Epidermal melanocyte (primary cell): Measurements from ENCODE around the gene CA11.
A peak's percentile ranks its signal among the peaks of the same experiment; 100 is the strongest.
"Not testable (repeated sequence)": the region's sequence is repeated elsewhere in the genome, so short reads cannot be mapped to it uniquely, and the experiment has no call there.

Experiments
- DNase-seq: peaks from one replicate; pipeline ENCODE4 v3.0.0; 2011; ENCODE audit warnings: low spot score; ENCODE audit not compliant: insufficient read length

CA11 gene

DNA sequence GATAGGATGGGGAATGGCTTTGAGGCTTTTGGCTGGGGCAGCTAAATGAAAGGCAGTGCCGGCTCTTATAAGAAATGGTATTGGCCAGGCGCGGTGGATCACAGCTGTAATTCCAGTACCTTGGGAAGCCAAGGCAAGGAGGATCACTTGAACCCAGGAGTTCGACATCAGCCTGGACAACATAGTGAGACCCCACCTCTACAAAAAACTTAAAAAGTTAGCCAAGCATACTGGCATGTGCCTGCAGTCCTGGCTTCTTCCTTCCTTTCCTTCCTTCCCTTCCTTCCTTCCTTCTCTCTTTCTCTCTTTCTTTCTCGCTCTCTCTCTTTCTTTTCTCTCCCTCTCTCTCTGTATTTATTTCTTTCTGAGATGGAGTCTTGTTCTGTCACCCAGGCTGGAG lies 3.1 kb downstream of the CA11 start:
- DNase-seq = no peak

DNA sequence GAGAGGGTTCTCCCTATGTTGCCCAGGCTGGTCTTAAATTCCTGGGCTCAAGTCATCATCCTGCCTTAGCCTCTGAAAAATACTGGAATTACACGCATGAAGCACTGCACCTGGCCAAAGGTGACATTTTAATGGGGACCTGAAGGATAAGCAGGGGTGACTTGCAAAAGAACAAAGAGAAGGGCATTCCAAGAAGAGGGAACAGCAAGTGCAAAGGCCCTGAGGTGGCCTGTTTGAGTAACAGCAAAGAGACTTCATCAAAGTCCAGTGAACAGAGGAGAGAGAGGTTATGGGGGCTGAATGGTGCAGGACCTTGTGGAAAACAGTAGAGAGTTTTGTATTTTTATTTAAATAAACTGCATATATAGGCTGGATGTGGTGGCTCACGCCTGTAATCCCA lies 4.1 kb downstream of the CA11 start:
- DNase-seq = no peak

DNA sequence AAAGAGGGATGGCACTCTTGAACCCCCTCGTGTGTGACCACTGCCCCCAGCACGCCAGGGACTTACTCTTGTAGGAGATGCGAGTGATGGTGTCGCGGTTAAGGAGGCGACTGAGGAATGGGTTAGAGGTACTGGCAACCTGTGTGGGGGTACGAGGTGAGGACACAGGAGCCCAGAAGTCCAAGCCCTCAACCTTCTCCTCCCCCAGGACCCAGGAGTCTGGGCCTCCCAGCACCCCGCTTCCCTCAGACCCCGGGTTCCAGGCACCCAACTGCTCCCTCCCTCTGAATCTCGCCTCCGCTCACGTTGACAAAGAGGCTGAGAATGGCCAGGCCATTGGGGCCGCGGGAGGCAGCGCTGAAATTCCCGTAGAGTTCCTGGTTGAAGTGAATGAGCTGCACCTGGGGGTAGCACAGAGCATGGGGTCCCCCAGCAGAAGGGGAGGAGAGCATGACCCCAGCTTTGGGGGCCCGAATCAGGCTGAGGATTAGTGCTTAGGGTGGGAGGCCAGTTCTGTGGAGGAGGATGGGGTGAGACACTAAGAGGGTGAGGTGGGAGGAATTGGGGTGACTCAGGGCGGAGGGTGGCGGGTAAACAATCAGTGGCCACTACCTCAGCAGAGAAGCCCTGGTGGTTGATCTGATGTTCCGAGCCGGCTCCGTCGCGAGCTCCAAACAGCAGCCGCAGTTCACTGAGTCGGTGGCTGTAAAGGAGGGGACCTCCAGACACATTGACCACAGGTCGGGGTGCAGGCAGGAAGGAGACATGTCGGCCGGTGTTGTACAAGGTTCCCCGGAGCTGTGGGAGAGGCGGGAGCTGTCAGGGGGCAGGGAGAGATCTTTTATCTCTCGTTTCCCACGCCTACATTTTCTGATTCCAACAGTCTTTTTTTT lies 6.3 kb downstream of the CA11 start:
- no peak for DNase-seq

DNA sequence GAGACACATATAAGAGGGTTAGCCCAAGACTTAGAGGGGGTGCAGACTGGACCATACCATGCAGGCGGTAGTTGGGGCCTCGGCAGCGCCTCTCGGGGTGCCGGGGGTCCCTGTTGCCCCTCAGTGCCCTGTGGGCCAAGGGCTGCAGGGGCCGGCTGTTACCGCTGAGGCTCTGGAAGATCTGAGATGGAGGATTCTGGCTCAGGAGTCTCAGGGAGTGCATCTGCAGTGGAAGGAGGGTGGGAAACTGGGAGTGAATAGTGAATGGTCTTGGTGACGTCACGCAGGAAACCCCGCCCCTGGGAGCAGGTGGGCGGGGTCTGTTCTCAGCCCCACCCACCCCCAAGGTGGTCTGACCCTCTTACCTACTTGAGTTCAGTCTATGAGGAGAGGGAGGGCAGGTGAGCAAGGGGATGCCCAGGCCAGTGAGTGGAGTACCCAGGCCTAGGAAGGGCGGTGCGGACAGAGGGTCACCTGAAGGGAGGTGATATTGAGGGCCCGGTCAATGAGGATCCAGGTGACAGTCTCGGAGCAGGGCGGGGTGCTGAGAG lies 7.1 kb downstream of the CA11 start:
- no peak for DNase-seq

DNA sequence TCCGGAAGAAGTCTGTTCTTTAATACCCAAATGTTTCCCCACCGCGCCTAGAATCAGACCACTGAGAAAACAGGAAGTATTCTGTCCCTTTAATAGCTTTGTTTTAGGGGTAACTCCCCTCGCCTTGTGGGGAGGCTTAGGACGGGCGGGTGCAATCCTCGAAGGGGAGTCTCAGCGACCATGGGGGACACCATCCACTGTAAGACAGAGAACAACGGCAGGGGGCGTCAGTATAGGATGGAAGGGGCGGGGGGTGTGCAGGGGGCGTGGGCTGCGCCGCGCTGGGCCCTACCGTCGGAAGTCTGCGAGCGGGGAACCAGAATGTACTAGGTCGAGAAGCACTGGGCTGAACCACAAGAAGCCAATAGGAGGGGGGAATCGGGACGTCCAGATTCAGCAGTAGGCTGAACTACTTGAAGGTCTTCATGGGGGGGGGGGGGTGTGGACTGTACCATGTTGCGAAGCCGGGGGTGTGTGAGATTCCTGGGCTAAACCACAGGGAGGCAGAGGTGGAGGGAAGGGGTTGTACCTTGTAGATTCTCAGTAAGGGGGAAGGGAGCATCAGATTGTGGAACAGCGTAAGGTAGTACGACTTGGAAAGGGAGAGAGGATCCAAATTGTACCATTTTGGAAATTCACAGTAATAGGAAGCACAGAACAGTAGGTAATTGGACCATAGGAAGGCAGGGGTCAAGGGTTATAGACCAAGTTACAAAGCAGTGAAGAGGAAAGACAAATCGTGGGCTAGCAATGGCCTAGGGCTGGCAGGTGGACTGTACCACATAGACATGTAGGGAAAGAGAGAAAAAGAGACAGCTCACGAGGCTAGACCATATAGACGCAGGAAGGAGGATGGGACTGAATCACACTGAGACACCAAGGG lies 7.8 kb downstream of the CA11 start:
- peak; percentile 93 for DNase-seq

DNA sequence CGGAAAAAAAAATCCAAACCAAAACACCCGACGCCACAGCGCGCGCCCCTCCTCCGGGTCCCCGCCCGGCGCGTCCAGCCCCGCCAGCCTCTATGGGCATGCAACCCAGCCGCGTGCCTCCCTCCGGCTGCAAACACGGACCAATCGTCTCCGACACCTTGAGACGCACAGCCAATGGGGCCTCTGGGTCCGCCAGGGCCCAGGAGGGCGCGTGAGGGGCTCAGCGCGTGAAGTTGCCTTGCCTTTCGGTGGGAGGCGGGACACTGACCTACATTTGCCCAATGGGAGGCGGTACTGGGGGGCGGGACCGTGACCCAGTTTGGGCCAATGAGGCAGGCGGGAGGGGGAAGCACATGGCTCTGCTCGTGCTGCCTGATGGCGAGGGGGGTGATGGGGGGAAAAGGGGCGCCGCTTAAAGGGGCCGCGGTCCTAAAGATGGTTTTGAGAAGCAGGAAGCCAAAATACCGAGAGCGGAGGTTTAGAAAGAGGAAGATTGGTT lies 8.5 kb downstream of the CA11 start:
- peak; percentile 99 for DNase-seq

DNA sequence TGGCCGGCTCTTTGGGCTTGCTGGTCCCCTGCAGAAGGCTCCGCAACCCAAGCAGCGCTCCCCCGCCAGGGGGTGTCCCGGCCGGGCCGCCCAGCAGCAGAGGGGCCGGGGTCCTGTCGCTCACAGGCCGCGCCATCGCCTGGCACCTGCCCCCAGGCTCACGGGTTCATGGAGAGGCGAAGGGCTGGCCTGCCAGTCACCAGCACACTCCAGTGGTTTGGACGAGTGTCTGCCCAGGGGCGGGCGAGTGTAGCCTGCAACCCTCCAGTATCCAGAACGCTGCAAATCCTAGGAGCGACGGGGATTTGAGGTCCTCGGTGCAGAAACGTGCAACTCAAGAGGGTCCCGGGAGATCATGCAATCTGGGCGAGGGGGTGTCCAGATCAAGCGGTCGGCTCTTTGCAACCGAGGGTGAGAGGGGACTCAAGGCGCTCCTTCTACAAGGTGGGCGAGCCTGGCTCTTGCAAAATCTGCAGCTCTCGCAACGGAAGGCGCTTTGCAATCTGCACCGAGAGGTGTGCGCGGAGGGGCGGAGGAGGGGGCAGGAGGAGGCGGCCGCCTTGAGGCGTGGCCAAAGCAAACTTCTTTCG lies 9.0 kb downstream of the CA11 start, which contains the start of gene DBP:
Gene DBP, minus strand, starts transcription at position 521 of the 590 bp plus-strand sequence. Its CDS starts 385 bp downstream, at position 136.
- DNase-seq = no peak

DNA sequence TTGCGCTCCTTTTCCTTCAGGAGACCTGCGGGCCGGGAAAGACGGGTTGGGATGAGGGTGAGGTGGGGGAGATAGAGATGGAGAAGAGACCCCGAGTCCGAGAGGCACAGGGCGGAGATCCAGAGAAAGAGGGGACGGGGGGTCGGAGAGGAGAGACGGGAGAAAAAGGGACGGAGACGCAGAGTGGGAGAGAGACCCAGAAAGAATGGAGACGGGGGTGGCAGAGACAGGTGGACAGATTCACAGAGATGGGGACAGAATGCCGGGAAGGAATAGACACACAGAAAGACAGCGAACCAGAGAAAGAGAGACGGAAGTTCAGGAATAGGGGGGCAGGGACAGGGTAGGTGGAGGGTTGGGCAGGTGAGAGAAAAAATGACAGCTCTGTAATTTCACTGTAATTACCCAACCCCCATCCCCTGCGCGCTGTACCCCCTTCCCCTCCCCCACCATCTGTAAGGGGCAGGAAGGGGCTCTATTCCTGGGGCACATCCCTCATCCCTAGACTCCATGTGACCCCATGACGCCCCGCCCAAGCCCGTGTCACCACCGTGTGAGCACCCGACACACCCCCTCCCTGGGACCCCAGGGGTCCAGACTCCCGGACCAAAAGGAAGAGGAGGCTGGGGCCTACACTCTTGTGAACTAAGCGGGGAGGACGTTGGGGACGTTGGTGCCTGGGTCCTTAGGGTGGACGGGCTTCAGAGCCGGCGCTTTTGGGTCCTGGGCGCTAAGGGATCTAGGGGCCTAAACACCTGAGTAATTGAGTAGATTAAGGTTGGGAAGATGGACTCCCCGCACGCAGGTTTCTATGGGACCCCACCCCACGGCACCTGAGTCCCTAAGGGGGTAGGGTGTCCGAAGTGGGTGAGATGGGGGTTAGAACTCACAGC lies 9.8 kb downstream of the CA11 start:
- no peak for DNase-seq

DNA sequence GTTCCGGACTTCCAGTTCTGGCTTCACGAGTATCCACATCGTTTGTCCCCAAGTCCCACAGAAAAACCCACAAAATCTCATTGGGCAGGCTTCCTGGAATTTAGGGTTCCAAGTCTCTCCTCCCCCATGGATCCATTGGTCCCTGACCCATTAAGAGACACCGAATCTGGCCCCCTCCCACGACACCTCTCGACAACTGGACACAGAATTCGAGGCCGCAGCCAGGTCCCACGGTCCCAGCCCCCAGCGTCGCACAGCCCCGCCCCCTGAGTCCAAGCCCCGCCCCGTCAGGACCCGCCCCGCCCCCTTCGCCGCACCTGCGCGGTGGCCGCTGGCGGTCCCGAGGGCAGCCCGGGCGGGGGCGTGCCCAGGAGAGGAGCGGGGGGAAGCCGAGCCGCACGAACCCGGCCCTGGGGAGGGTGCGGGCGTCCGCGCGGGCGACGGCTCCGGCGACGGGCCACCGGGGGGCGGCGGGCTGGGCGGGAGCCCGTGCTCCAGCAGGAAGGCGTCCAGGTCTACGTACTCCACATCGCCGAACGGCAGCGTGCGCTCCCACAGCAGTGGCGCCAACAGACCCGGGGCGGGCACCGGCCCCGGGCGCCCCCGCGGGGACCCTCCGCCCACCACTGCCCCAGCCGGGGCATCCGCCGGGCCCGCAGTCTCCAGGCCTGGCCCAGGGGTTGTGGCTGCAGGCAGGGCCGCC lies 10.6 kb downstream of the CA11 start:
- DNase-seq = no peak

DNA sequence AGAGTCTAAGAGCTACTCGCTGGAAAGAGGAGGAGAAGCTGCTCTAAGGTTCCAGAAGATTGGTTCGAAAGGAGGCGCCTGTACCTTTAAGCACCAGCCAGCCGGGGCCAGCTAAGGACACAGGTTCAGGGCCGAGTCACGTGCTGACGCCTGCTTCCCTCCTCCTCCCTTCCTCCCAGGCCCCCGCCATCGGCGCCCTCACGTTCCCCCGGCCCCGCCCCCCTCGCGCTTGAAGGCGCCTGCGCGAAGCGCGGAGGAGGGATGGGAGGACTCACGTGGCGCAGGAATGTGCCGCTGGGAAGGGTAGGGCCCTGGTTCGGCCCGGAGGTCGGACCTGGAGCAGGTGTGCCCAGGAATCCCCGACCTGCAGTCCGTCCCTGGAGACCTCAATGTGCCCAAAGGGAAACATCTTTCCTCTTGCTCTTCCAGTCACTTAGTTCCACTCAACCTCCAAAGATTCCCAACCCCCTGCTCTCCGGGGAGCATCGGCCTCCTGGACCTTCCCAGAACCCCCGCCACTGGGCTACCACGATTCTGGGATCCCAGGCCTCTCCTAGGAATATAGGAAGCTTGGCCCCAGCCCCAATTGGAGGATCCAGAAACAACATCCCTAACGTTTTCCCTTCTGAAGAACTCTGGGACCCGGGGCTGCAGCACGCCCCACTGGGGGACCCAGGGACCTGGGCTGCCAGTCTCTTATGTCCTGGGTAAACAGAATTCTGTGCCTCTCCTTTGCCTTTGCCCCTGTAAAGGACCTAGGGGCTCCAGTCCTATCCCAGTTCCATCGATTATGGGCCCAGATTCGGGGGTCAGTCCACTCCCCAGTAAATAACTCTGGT lies 11.3 kb downstream of the CA11 start:
- DNase-seq = peak; percentile 90

DNA sequence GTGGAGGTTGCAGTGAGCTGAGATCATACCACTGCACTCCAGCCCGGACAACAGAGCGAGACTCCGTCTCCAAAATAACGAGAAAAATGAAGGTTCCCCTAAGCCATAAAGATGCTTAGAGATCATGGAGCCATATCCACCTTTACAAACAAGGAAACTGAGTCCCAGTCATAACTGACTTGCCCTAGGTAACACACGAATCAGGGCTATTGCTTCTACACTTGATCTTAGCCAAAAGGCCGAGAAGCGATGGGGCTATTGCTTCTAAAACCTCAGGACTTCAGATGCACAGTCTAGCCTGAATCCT lies 12.0 kb downstream of the CA11 start:
- DNase-seq = no peak

DNA sequence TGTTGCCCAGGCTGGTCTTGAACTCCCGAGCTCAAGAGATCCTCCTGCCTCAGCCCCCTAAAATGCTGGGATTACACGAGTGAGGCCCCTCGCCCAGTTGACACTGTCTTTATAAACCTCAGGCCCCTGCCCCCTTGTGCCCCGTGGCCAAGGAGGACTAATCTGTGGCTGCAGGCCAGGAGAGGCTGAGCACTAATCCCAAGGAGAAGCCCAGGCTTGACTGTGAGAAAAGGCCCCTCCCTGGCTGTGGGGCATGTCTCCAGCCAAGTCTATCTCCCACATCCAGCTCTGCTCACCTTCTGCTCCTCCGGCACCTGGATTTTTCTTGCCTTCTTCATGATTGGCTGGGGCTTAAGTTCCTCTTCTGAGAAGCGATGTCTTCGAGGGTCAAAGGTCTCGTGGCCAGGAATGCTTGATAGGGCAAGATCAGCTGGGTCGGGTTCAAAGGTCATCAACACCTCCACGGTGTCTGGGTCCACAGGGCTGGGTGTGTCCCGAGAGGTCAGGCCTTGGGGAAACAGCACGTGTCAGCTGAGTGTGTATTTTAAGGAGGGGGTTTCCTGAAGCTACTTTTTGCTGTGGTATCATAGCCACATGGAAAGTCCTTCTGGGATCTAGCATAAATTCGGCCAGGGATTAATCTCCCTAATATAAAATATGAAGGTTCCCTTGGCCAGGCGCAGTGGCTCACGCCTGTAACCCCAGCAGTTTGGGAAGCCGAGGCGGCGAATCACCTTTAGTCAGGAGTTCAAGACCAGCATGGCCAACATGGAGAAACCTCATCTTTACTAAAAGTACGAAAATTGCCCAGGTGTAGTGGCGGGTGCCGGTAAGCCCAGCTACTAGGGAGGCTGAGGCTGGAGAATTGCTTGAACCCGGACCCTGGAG lies 12.6 kb downstream of the CA11 start:
- DNase-seq = no peak

DNA sequence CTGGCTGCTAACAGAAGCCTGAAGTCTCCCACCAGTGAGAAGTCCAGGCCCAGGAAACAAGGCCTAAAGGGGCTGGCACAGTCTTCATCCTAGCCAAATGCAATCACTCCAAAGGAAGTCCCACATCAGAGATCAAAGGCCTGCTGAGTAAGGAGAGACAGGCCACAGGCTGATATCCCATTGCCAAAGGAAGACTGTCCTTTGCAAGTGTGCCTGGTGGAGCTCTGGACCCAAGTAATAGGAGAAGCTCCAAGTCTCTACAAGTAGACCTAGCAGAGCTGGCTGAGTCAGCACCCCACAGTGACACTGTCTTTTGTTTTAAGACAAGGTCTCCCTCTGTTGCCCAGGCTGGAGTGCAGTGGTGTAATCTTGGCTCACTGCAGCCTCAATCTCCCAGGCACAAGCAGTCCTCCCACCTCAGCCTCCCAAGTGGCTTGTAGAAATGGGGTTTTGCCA lies 13.3 kb downstream of the CA11 start:
- DNase-seq = peak; percentile 2

DNA sequence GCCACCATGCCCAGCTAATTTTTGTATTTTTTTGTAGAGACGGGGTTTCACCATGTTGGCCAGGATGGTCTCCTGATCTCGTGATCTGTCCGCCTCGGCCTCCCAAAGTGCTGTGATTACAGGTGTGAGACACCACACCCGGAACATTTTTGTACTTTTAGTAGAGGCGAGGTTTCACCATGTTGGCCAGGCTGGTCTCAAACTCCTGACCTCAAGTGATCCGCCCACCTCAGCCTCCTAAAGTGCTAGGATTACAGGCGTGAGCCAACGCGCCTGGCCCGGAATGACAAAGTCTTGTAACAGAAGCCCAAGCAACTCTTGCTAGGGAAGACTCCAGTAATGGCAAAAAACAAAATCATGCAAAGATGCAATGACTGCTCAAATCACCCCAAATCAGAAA lies 13.7 kb downstream of the CA11 start:
- DNase-seq = not testable (repeated sequence)

DNA sequence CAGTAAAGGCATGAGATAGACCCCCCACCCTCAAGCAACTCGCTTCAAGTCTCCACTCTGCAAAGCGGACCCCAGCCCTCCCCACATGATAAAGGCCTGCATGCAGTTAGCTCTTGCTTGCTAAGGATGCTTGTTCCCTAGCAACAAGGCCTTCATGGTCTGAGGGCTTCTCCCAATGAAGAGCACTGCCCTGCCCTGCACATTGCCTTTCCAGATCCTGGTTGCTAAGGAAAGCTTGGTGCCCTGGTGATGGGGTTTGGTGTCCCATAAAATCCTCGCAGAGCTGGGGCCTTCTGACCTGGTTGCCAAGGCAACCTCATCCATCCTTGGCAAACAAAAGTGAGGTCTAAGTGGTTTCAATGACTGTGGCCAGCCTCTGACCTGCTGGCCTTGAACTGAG lies 14.8 kb downstream of the CA11 start:
- no peak for DNase-seq

DNA sequence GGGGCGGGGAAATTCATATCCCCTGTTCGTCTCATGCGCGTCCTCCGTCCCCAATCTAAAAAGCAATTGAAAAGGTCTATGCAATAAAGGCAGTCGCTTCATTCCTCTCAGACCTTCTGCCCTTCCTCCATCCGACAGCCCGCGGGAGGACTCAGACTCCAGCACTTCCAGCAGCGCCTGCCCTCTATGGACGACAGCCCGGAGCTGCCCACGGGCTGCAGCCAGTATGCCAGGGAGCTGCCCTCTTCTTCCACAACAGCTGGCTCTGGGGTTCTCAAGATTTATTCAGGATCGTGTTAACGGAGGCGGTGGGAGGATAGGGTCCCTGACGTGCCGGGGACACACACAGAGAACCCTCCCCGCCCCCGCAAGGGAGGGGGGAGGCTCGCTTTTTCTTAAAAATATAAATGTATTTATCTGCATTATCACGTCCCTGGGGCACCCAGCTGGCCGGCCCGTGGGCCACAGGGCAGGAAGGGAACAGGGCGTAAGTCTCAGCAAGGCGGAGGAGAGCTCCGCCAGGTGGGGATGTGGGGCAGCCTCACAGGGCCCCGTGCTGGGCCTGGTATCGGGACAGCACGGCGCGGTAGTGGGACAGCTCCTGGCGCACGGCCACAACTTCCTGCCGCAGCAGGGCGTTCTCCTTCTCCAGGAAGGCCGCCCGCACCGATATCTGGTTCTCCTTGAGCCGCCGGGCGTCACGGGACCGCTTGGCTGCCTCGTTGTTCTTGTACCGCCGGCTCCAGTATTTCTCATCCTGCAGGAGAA lies 15.5 kb downstream of the CA11 start:
- no peak for DNase-seq

DNA sequence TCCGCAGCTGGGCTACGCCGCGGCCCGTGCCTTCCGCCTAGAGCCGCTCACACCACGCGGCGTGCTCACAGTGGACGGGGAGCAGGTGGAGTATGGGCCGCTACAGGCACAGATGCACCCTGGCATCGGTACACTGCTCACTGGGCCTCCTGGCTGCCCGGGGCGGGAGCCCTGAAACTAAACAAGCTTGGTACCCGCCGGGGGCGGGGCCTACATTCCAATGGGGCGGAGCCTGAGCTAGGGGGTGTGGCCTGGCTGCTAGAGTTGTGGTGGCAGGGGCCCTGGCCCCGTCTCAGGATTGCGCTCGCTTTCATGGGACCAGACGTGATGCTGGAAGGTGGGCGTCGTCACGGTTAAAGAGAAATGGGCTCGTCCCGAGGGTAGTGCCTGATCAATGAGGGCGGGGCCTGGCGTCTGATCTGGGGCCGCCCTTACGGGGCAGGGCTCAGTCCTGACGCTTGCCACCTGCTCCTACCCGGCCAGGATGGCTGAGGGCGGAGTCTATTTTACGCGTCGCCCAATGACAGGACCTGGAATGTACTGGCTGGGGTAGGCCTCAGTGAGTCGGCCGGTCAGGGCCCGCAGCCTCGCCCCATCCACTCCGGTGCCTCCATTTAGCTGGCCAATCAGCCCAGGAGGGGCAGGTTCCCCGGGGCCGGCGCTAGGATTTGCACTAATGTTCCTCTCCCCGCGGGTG lies 16.2 kb downstream of the CA11 start:
- no peak for DNase-seq
